ENCODE data around the gene SLC38A11.

Gene SLC38A11

GRCh38 chr2:164969909-164970690 is 14.8 kb upstream of the SLC38A11 start:
- no peak for DNase-seq

- DNase-seq: no peak
These were observed 12.5 kb upstream of the SLC38A11 start for GRCh38 chr2:164967781-164968228.

GRCh38 chr2:164967361-164967760 is 12.0 kb upstream of the SLC38A11 start:
- DNase-seq: no peak

GRCh38 chr2:164964700-164965099 is 9.4 kb upstream of the SLC38A11 start:
- no peak for DNase-seq

- no peak for DNase-seq
These were observed 4.8 kb upstream of the SLC38A11 start for GRCh38 chr2:164960159-164960558.

- DNase-seq: no peak
These were observed 1.1 kb downstream of the SLC38A11 start for GRCh38 chr2:164954186-164954585.

- no peak for DNase-seq
These were observed 2.0 kb downstream of the SLC38A11 start for GRCh38 chr2:164953279-164953678.

GRCh38 chr2:164952057-164952702 is 3.1 kb downstream of the SLC38A11 start:
- DNase-seq: no peak

- no peak for DNase-seq
These were observed 6.8 kb downstream of the SLC38A11 start for GRCh38 chr2:164948540-164948939.

- no peak for DNase-seq
These were observed 8.0 kb downstream of the SLC38A11 start for GRCh38 chr2:164947281-164947680.

GRCh38 chr2:164943289-164943688 is 12.0 kb downstream of the SLC38A11 start:
- no peak for DNase-seq

GRCh38 chr2:164937864-164938401 is 17.4 kb downstream of the SLC38A11 start:
- DNase-seq: no peak

GRCh38 chr2:164935118-164936101 is 19.9 kb downstream of the SLC38A11 start:
- DNase-seq: no peak

- DNase-seq: no peak
These were observed 20.8 kb downstream of the SLC38A11 start for GRCh38 chr2:164934401-164935117.

- no peak for DNase-seq
These were observed 21.6 kb downstream of the SLC38A11 start for GRCh38 chr2:164933671-164934189.

- no peak for DNase-seq
These were observed 22.9 kb downstream of the SLC38A11 start for GRCh38 chr2:164932377-164932776.

- DNase-seq: no peak
These were observed 27.1 kb downstream of the SLC38A11 start for GRCh38 chr2:164928101-164928673.

GRCh38 chr2:164922134-164922533 is 33.2 kb downstream of the SLC38A11 start:
- no peak for DNase-seq

GRCh38 chr2:164920430-164920829 is 34.9 kb downstream of the SLC38A11 start:
- DNase-seq: no peak

- DNase-seq: no peak
These were observed 37.9 kb downstream of the SLC38A11 start for GRCh38 chr2:164917296-164917903.

GRCh38 chr2:164915566-164915965 is 39.8 kb downstream of the SLC38A11 start:
- DNase-seq: no peak

Data from activated gamma-delta T cell (primary cell).